Activated T-helper 9 cell treated with anti-CD3 and anti-CD28 coated beads, Interleukin-2, amount 50 U/mL, for 16 hours (primary cell): Measurements from ENCODE around the gene ZNF492.
A peak's percentile ranks its signal among the peaks of the same experiment; 100 is the strongest.
"Not testable (repeated sequence)": the region's sequence is repeated elsewhere in the genome, so short reads cannot be mapped to it uniquely, and the experiment has no call there.

Experiments
- DNase-seq: peaks from one replicate; pipeline ENCODE4 v3.0.0-alpha.2; 2020; ENCODE audit warnings: low read depth

The ZNF492 gene

GRCh38 chr19:22633706-22634449 is at the start of gene ZNF492:
ZNF492 (plus strand) TSS chr19:22634324; CDS start chr19:22653400, 19,076 bp downstream.
- peak; percentile 65 for DNase-seq

- DNase-seq, result no peak
These were observed 38.7 kb upstream of the ZNF492 start for GRCh38 chr19:22595422-22595821.

GRCh38 chr19:22595918-22596341 is 38.2 kb upstream of the ZNF492 start:
- DNase-seq, result no peak

DNA sequence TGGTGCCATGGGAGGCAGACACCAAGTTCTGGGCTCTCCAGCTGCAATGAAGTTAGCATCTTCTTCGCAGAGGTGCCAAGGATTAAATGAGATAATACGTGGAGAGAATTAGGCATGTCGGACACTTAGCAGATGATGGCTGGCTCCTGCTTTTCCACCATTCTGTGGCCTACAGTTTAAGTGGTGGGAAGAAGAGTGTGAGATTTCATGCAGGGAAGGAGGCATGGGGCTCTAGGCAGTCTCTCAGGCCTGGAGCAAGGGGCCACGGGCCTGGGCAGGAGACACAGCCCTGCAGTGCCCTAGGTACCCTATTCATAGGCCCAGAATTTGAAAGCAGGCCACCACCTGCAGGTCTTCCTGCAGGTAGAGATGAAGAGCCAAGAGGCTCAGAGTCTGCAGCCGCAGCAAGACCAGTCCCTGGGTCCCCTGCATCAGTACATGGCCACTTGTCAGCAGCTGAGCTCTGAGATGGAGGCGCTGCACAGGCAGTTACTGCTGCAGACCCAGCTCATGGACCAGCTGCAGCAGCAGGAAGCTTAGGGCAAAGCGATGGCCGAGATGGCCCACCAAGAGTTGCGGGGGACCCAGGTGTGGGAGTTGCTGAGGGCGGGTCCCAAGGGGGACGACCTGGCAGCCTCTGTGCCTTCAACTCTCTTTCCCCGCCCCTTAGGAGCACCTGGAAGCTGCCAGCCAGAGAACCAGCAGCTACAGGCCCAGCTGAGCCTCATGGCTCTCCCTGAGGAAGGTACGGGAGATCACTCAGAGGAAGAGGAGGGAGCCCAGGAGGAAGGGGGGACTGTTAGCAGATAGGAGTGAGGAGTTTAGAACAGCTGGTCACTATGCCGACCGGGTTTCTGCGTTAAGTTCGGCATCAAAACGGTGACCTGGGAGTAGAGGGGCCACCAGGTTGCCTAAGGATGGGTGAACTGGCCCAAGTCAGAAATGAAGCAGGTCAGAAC is 33.2 kb upstream of the ZNF492 start:
- no peak for DNase-seq

- no peak for DNase-seq
These were observed 32.1 kb upstream of the ZNF492 start for GRCh38 chr19:22601906-22602630.

- DNase-seq, result no peak
These were observed 31.4 kb upstream of the ZNF492 start for GRCh38 chr19:22602631-22603272.

- no peak for DNase-seq
These were observed 30.3 kb upstream of the ZNF492 start for GRCh38 chr19:22603518-22604440.

GRCh38 chr19:22604571-22605274 is 29.4 kb upstream of the ZNF492 start:
- DNase-seq, result no peak

- DNase-seq, result no peak
These were observed 28.6 kb upstream of the ZNF492 start for GRCh38 chr19:22605275-22606211.

GRCh38 chr19:22606212-22606553 is 27.9 kb upstream of the ZNF492 start:
- no peak for DNase-seq

DNA sequence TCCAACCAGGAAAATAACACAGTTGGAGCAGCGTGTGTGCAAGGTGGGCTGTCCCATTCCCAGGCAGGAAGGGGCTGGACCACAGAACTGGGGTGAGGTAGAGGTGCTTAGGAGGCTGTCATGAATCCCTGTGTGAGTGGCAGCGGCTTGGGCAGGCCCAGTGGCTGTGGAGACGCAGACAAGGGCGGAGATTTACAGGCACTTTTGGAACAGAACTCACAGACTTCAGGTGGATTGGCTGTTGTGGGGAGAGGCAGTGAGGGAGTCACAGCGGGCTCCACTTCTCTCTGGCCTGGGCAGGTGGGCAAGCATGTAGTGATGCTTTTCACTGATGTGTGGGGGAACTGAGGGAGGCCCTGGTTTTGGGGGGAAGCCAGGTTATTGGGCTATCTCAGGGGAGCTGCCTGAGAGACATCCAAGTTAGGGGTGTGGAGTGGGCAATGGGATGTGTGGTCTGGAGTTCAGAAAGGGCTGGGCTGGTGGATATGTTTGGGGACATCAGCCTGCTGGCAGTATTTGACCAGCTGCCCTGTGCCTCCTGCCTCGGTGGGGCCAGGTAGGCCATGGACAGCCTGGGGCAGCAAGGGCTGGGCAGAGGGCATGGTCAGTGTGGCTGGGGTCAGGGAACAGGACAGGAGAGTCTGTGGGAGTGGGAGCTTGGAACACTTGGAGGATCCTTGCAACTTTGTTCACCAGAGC is 27.0 kb upstream of the ZNF492 start:
- no peak for DNase-seq

DNA sequence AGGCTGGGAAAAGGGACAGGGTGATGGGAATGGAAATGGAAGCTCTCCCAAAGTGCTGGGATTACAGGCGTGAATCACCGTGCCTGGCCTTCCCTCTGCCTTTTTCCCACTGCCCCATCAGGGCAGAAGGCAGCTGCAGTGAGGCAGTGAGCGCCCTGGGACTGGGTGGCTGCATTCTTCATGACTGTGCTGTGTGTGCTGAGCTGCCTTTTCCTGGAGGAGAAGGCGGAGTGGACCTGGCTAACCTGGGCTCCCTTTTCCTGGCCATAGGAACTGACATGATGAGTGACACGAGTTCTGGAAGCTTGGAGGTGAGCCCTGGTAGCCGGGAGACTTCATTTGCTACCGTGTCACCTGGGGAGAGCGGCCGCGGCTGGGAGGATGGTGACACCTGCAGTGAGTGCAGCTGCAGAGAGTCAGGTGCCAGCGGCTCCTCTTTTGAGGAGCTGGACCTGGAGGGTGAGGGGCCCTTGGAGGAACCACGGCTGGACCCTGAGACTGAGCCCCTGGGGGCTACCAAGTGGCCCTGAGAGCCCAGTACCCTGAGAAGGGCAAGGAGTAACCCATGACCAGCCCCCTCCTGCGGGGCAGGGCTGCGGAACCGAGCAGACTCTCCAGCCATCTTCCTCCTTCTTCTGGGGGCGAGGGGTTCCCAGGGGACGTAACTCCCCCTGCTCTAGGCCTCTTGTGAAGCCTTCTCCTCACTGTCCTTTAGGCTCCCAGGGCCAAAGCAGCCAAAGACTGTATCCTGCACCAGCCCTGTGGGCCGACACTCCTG is 26.3 kb upstream of the ZNF492 start:
- no peak for DNase-seq

DNA sequence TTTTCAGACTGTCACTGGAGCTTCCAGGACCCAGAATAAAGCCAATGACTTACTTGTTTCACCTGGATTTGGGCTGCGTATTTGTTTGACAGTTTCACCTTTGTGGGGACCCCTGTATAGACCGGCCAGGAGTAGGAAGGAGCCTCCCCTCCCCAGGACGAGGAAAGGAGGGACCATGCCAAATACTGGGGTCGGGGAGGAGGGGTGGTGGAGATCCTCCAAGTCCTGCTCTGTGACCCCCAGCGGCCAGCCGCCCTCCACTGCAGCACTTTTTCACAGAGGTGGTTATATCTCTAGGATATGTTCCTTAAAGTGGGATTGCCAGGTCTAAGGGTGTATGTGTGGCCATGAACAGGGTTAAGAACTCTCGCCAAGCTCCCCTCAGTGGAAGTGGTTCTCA is 25.7 kb upstream of the ZNF492 start:
- DNase-seq, result no peak

- DNase-seq, result no peak
These were observed 24.5 kb upstream of the ZNF492 start for GRCh38 chr19:22609630-22610029.

GRCh38 chr19:22610121-22610520 is 24.0 kb upstream of the ZNF492 start:
- no peak for DNase-seq

GRCh38 chr19:22612316-22612715 is 21.8 kb upstream of the ZNF492 start:
- no peak for DNase-seq

- no peak for DNase-seq
These were observed 17.5 kb upstream of the ZNF492 start for GRCh38 chr19:22616659-22617058.

- not testable (repeated sequence) for DNase-seq
These were observed 16.9 kb upstream of the ZNF492 start for GRCh38 chr19:22617181-22617580.
